Activated naive CD8-positive, alpha-beta T cell treated with anti-CD3 and anti-CD28 coated beads, Interleukin-2, amount 50 U/mL, for 24 hours (primary cell): ENCODE measurements around the gene HS3ST1.
"Not testable (repeated sequence)": the region's sequence is repeated elsewhere in the genome, so short reads cannot be mapped to it uniquely, and the experiment has no call there.

Experiments
- ATAC-seq: fragments of 150-1000 bp; cut with Tn5 transposase; one replicate; pipeline ENCODE4 v1.10.0; 2021
- DNase-seq: peaks from one replicate; pipeline ENCODE4 v3.0.0; 2021
- H3K27ac Mint-ChIP-seq: one replicate; pipeline ENCODE4 v1.8.0; 2021; ENCODE audit warnings: mild to moderate bottlenecking, mixed read lengths
- H3K27me3 Mint-ChIP-seq: one replicate; pipeline ENCODE4 v1.8.0; 2021; ENCODE audit warnings: mixed read lengths
- H3K36me3 Mint-ChIP-seq: one replicate; pipeline ENCODE4 v1.8.0; 2021; ENCODE audit warnings: low read depth, mixed read lengths
- H3K4me1 Mint-ChIP-seq: one replicate; pipeline ENCODE4 v1.8.0; 2021; ENCODE audit warnings: mixed read lengths
- H3K4me3 Mint-ChIP-seq: one replicate; pipeline ENCODE4 v1.8.0; 2021; ENCODE audit warnings: mild to moderate bottlenecking, moderate library complexity, mixed read lengths
- H3K9me3 Mint-ChIP-seq: one replicate; pipeline ENCODE4 v1.8.0; 2021; ENCODE audit warnings: mixed read lengths

HS3ST1 gene

DNA sequence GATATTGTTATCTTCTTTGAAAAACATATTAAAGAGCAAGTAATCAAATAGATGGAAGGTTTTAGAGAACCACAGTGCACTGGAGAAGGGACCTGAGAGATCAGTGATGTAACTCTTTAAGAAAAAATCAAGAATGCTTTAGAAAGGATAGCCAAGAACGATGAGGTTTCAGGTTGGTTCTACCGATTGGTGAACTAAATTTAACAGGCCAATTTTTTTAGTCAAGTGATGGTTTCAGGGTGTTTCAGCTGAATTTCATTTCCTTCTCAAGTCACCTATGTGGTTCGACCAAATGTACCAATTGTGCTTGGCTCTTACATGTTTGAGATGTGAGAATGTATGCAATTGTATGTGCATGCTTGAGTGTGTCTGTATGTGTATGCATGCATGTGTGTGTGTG, 26.5 kb downstream of the HS3ST1 start:
- H3K36me3 Mint-ChIP-seq: no peaks in the 10 kb centered on the region
- no peaks in the 10 kb centered on the region for H3K4me1 Mint-ChIP-seq
- no peaks in the 10 kb centered on the region for H3K9me3 Mint-ChIP-seq
- H3K27me3 Mint-ChIP-seq: no peaks in the 10 kb centered on the region
- no peak for ATAC-seq
- H3K27ac Mint-ChIP-seq: no peak overlapping the region
- DNase-seq: no peak
- H3K4me3 Mint-ChIP-seq: no peak overlapping the region

DNA sequence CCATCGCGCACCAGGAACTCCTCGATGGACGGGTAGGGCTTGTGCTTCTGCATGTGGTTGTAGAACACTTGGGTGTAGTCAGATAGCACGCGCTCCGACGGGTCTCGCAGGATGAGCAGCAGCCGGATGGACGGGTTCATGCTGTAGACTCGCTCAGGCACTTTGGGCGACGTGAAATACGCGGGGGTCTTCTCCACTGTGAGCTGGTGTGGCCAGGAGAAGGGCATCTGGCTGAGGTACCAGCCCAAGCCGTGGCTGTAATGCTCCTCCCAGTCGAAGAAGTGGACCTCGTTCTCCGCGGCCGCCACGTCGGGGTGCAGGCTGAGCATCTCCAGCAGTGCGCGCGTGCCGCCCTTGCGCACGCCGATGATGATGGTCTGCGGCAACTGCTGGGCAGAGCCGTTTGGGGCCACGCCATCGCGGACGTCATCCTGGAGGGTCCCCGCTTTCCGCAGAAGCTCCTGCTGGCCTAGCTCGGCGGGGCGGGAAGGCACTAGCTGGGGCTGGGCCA, 29.2 kb downstream of the HS3ST1 start:
- no peak for ATAC-seq

DNA sequence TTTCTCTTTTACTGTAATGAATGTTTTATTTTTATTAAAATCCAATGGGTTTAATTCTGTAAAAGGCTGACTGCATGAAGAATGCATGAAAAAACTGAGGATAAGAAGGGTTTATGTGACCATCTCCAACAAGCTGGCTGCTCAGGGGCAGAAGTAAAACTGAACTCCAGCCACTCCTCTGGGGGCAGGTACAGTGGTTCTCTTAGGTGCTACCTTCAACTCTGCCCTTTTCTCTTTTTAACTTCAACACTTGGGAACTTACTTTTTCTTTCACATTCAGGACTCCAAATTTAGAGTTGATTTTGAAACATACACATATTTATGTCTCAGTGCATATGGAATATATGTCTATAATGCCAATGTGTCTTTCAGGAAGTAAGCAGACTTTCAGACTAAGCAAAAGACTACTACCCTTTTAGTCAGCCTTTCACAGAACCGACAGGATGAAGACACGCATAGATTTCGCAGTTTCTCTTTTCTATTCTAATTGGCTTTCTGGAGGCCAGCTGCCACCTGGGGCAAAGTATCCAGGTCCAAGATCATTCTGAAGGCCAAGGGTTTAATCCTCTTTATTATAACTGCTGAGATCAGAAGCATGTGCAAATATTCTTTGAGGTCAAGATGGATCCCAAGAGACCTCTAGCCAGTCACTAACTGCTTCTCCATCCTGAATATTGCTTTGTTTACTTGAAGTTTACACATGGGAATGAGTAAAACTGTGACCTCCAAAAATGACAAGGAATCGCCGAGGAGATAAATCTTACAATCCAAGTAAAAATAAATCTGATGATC, 30.7 kb downstream of the HS3ST1 start:
- ATAC-seq (no peak), DNase-seq (no peak)
- Mint-ChIP-seq H3K4me1 (no peaks in the 10 kb centered on the region), H3K4me3 (no peak overlapping the region), H3K9me3 (no peaks in the 10 kb centered on the region), H3K36me3 (no peaks in the 10 kb centered on the region), H3K27me3 (no peaks in the 10 kb centered on the region), H3K27ac (no peak overlapping the region)

More for the DNA sequence above, 29.2 kb downstream of the HS3ST1 start:
- H3K27me3 Mint-ChIP-seq: no peaks in the 10 kb centered on the region
- no peak for DNase-seq
- H3K4me3 Mint-ChIP-seq: no peak overlapping the region
- H3K36me3 Mint-ChIP-seq: no peaks in the 10 kb centered on the region
- no peaks in the 10 kb centered on the region for H3K4me1 Mint-ChIP-seq
- H3K9me3 Mint-ChIP-seq: no peaks in the 10 kb centered on the region
- no peak overlapping the region for H3K27ac Mint-ChIP-seq

DNA sequence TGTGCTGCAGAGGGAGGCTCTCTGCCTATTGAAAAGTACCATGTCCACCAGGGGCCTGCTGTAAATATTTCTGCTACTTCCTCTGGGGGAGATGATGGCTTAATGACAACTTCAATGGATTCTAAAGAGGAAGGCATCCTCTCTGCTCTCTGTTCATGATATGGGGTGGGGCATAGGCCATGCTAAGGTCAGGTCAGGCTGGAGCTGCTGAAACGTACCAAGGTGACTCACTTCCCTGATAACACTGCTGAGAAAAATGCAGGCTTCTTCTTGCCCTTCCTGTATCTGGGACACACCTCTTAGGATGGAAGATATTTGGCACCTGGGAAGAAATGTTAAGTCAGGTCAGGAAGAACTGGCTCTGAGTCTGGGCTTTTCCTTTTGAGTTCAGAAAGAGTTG, 31.5 kb downstream of the HS3ST1 start:
- H3K36me3 Mint-ChIP-seq: no peaks in the 10 kb centered on the region
- no peak for DNase-seq

DNA sequence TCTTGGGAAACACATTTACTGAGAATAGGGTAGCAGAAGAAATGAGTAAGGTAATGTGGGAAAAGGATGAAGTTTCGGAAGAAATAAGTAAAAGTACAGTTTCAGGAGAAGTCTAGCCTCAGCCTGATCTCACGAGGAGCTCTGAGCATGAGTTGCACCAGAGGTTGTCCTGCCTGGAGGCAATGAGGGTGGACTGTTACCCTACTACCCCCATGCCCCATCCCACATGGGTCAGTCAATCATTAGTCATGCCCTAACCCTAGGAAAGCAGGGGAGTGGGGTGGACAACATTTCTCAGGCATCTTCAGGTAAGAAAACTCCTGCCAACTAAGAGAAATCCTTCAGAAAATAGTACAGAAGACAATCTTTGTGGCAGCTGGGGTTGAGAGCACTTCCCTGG, 35.1 kb downstream of the HS3ST1 start:
- DNase-seq (no peak), ATAC-seq (no peak)
- no peak overlapping the region for H3K4me3 Mint-ChIP-seq
- H3K4me1 Mint-ChIP-seq: no peaks in the 10 kb centered on the region
- no peaks in the 10 kb centered on the region for H3K9me3 Mint-ChIP-seq
- H3K27me3 Mint-ChIP-seq: no peaks in the 10 kb centered on the region
- no peaks in the 10 kb centered on the region for H3K36me3 Mint-ChIP-seq
- no peak overlapping the region for H3K27ac Mint-ChIP-seq

More for the DNA sequence above, 31.5 kb downstream of the HS3ST1 start:
- Mint-ChIP-seq H3K9me3 (no peaks in the 10 kb centered on the region), H3K27me3 (no peaks in the 10 kb centered on the region), H3K27ac (no peak overlapping the region), H3K4me1 (no peaks in the 10 kb centered on the region), H3K4me3 (no peak overlapping the region)
- no peak for ATAC-seq

DNA sequence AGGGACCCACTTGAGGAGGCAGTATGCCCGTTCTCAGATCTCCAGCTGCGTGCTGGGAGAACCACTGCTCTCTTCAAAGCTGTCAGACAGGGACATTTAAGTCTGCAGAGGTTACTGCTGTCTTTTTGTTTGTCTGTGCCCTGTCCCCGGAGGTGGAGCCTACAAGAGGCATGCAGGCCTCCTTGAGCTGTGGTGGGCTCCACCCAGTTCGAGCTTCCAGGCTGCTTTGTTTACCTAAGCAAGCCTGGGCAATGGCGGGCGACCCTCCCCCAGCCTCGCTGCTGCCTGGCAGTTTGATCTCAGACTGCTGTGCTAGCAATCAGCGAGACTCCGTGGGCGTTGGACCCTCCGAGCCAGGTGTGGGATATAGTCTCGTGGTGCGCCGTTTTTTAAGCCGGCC, 44.6 kb downstream of the HS3ST1 start:
- H3K27ac Mint-ChIP-seq, H3K9me3 Mint-ChIP-seq, H3K36me3 Mint-ChIP-seq, DNase-seq, H3K27me3 Mint-ChIP-seq, H3K4me3 Mint-ChIP-seq, ATAC-seq, H3K4me1 Mint-ChIP-seq: not testable (repeated sequence)

DNA sequence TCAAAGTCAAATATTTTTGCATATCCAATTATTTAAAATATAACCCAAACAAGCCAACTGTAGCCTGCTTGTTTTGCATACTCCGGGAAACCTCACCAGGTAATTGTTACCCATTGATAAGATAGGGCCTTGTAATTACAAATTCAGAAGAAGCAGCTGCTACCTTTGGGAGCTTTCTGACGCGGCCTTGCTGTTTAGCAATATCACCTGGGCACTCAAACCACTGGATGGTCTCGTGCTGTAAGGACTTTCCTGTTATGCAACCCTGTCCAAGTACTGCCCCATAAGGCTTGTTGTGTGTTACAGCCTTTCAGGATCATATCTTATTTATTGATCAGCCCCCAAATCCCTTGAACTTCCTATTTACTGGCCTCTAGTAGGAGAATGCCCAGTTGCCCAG, 52.1 kb downstream of the HS3ST1 start:
- DNase-seq (no peak), ATAC-seq (no peak)
- Mint-ChIP-seq H3K36me3 (no peaks in the 10 kb centered on the region), H3K4me3 (no peak overlapping the region), H3K27ac (no peak overlapping the region), H3K27me3 (no peaks in the 10 kb centered on the region), H3K9me3 (peaks cover 3% of the 10 kb centered on the region), H3K4me1 (no peaks in the 10 kb centered on the region)

DNA sequence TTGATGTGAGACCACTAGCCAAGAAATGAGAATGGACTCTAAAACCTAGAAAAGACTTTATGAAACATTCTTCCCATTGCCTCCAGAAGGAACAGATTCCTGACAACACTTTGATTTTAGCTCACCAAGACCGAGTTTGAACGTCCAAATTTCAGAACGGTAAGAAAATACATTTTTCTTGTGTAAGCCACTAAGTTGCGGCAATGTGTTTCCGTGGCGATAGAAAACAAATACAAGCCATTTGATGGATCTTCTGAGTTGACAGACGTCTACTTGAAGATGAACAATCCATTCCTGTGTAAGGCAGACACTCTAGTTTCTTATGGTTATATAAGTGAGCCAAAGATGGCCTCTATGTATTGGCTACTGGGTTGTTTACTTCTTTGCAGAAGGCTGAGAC, 52.5 kb downstream of the HS3ST1 start:
- no peak overlapping the region for H3K27ac Mint-ChIP-seq
- no peak for ATAC-seq

DNA sequence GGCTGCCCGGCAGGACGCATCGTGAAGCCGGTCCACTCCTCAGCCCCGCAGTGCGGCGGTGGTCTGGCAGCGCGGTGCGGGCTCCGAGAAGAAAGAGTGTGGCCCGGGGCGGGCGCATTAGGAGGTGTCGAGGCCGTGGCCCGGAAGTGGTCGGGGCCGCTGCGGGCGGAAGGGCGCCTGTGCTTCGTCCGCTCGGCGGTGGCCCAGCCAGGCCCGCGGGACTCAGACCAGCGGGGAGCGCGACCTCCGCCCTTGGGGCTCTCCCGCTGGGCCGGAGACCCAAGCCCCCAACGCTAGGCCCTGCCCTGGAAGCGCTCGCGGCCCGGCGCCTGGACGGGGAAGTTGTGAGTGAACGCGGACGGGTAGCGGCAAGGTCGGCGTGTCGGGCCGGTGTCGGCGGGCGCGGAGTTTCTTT, 60.0 kb downstream of the HS3ST1 start:
- H3K27ac Mint-ChIP-seq: no peak overlapping the region
- no peaks in the 10 kb centered on the region for H3K9me3 Mint-ChIP-seq
- H3K36me3 Mint-ChIP-seq: peaks cover 3% of the 10 kb centered on the region
- H3K27me3 Mint-ChIP-seq: peaks cover 10% of the 10 kb centered on the region
- no peak overlapping the region for H3K4me3 Mint-ChIP-seq
- ATAC-seq (peak; percentile 30), DNase-seq (no peak)
- H3K4me1 Mint-ChIP-seq: no peaks in the 10 kb centered on the region

More for the DNA sequence above, 52.5 kb downstream of the HS3ST1 start:
- H3K9me3 Mint-ChIP-seq: peaks cover 3% of the 10 kb centered on the region
- DNase-seq: no peak
- H3K4me1 Mint-ChIP-seq: no peaks in the 10 kb centered on the region
- no peaks in the 10 kb centered on the region for H3K36me3 Mint-ChIP-seq
- H3K27me3 Mint-ChIP-seq: no peaks in the 10 kb centered on the region
- no peak overlapping the region for H3K4me3 Mint-ChIP-seq

DNA sequence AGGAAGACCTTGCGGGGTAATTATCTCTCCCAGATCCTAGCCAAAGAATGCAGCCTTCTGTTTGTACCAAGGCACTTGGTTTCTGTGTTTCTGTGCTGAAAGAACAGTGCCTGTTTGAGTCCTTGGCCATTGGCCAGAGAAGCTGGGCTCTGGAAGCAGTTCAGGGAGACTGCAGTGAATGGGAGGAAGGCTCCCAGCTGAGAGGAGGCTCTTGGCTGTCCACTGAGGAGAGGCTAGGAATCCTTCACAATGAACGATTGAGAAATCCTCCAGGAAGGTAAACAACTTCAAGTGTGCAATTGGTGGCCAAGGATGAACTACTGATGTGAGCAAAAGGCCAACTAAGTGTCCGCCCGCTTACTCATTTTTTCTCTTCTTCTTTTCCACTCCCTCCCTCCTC, 61.3 kb downstream of the HS3ST1 start:
- DNase-seq: no peak
- peaks cover 10% of the 10 kb centered on the region for H3K27me3 Mint-ChIP-seq

DNA sequence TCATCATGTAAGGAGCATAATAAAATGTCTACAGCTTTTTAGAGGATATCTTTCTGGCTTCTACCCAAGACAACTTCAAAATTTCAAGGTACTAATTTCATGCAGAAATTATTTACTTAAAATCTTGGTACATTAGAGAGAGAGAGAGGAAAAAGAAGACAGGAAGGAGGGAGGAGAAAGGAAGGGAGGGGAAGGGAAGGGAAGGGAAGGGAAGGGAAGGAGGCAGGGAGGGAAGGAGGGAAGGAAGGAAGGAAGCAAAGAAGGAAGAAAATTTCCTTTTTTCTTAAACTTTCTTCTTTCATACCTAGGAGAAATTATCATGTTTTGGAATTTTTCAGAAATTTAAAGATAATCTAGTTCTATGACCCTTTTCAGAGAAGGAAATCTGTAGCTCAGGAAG, 61.8 kb downstream of the HS3ST1 start:
- no peak overlapping the region for H3K4me3 Mint-ChIP-seq
- no peak overlapping the region for H3K27ac Mint-ChIP-seq
- ATAC-seq (no peak), DNase-seq (no peak)
- no peaks in the 10 kb centered on the region for H3K9me3 Mint-ChIP-seq
- no peaks in the 10 kb centered on the region for H3K4me1 Mint-ChIP-seq
- H3K36me3 Mint-ChIP-seq: peaks cover 3% of the 10 kb centered on the region
- peaks cover 10% of the 10 kb centered on the region for H3K27me3 Mint-ChIP-seq

More for the DNA sequence above, 61.3 kb downstream of the HS3ST1 start:
- no peak overlapping the region for H3K4me3 Mint-ChIP-seq
- H3K9me3 Mint-ChIP-seq: no peaks in the 10 kb centered on the region
- H3K36me3 Mint-ChIP-seq: peaks cover 3% of the 10 kb centered on the region
- H3K27ac Mint-ChIP-seq: no peak overlapping the region
- no peaks in the 10 kb centered on the region for H3K4me1 Mint-ChIP-seq
- no peak for ATAC-seq

DNA sequence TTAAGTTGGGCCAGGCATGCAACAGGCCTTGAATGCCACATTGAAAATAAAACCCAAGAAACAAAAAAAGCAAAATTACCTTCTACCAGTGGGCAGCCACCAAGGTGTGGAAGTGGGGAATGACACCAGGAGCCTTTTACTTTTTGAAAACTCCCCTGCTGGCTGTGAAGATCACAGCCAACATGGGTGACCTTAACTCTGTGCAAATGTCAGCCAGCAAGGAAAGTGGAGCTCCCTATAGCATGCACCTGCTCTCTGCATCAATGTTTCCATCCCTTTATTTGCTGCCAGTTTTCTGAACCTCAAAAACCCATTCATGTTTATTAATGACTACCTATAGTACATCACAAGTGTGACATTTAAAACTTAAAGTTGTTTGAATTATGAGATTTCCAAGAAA, 63.7 kb downstream of the HS3ST1 start:
- Mint-ChIP-seq H3K9me3 (no peaks in the 10 kb centered on the region), H3K4me1 (no peaks in the 10 kb centered on the region), H3K27me3 (peaks cover 10% of the 10 kb centered on the region), H3K4me3 (no peak overlapping the region), H3K27ac (no peak overlapping the region), H3K36me3 (peaks cover 3% of the 10 kb centered on the region)
- DNase-seq (no peak), ATAC-seq (peak; percentile 54)

DNA sequence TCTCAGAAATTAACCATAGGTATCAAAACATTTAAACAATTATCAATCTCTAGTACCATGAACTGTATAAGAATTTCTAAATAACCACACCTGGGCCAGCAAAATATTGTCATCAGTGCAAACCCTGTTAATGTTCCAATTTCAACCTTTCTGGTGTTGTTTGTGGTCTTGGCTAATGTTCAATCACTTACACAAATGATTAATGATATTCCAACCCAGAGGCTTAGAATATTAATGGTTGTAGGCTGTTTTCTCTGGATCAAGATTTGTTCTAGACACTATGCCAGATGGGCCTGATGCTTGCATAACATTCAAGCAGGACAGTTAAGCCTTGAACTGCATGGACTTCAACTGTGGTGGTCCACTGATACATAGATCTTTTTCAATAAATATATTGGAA, 69.1 kb downstream of the HS3ST1 start:
- Mint-ChIP-seq H3K36me3 (no peaks in the 10 kb centered on the region), H3K9me3 (no peaks in the 10 kb centered on the region), H3K27me3 (no peaks in the 10 kb centered on the region), H3K27ac (no peak overlapping the region), H3K4me1 (no peaks in the 10 kb centered on the region), H3K4me3 (no peak overlapping the region)
- no peak for ATAC-seq
- no peak for DNase-seq

DNA sequence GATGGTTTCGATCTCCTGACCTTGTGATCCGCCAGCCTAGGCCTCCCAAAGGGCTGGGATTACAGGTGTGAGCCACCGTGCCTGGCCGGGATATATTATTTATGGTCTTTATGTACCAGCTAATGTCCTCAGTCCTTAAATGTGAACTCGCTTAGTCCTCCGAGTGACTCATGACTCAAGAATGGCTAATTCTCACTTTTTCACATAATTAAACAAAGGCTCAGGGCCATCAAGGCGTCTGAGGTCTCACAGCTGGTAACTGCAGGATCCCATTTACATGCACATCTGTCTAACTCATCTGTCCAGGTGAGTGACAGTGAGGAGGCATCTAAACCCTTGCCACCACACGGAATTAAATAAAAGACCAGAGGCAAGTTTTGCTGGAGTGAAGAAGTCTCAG, 73.5 kb downstream of the HS3ST1 start:
- Mint-ChIP-seq H3K9me3 (no peaks in the 10 kb centered on the region), H3K4me3 (no peak overlapping the region), H3K27ac (no peak overlapping the region), H3K27me3 (no peaks in the 10 kb centered on the region), H3K36me3 (no peaks in the 10 kb centered on the region), H3K4me1 (no peaks in the 10 kb centered on the region)
- ATAC-seq: no peak
- no peak for DNase-seq

DNA sequence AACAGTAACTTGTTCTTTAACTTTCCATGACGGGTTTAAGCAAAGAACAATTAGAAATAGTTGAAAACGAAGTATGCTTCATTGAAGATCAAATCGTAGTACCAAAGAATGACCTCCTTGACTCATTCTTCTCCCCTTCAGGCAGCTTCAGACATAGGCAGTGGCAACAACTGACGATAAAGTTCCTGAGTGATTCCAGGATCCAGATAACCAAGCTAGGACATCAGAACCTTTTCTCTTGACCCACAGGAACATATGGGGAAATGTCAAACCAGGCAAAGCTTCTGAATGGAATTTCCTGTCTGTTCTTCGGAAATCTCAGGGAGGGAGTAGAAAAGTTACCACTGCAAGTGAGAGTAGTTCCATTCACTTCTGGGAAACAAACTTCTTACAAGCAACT, 74.2 kb downstream of the HS3ST1 start:
- no peak for DNase-seq
- H3K36me3 Mint-ChIP-seq: no peaks in the 10 kb centered on the region
- H3K9me3 Mint-ChIP-seq: no peaks in the 10 kb centered on the region
- no peak overlapping the region for H3K4me3 Mint-ChIP-seq
- H3K27me3 Mint-ChIP-seq: no peaks in the 10 kb centered on the region
- no peak overlapping the region for H3K27ac Mint-ChIP-seq
- H3K4me1 Mint-ChIP-seq: no peaks in the 10 kb centered on the region
- no peak for ATAC-seq
